Fibroblast of gingiva (primary cell): ENCODE results near the gene BTBD16.

ENCODE experiments used
- DNase-seq: peaks from one replicate; pipeline ENCODE4 v3.0.0-alpha.2; 2011; ENCODE audit warnings: low read depth

BTBD16 gene

DNA sequence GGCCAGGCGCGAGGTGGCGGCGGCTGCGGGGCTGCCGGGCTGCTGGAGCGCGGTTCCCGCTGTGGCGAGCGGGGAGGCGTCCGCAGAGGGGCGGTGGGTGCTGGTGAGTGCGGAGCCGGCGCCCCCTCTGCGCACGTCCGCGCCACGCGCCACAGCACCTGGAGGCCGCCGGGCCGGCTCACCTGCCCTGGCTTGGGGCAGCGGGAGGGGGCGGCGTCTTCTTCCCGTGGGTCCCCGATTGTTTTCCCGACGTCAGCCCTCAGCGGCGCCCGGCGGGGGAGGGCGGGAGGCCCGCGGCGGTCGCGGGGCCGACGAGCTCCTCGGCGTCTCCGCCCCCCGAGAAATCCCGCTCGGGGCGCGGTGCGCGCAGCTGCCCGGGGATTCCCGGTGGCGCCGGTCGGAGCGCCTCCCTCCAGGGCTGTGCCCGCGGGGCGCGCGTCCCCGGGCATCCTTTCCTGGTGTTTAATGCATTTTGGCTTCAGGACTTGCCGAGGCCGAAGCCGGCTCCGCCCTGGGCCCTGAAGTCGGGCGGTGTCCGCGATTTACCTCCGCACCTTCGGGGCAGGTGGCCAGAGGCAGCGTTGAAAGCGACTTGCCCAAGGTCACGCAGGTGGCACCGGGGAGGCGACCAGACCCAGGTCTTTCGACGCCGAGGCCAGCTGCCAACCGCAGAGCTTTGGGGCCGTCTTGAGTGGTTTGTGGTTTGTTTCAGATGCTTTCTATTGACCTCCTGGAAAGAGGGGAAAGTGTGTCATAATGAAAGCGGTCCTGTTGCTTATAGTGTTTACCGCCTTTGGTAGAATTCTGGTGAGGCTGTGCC is 104.0 kb downstream of the BTBD16 start:
- peak; percentile 52 for DNase-seq

DNA sequence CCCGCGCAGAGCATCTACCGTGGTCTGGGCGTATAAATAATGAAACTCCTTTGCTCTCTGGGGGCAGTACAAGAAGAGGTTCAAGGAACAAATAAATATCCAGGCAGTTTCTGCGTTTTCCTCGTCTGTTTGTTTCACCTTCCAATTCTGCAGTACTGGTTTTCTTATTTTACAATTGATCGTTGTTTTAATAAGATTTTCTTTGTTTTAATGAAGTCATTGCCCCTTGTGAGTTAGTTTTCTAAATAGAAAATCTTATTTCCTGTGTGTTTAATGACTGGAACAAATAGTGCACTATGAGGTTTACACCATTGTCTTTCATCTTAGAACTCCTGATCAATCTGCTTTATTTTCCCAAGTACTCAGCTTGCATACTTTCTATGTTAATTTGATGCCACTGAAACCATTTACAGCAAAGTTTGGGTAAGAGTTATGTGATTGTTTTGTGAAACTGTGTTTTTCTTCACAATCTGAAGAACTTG is 104.6 kb downstream of the BTBD16 start:
- no peak for DNase-seq

DNA sequence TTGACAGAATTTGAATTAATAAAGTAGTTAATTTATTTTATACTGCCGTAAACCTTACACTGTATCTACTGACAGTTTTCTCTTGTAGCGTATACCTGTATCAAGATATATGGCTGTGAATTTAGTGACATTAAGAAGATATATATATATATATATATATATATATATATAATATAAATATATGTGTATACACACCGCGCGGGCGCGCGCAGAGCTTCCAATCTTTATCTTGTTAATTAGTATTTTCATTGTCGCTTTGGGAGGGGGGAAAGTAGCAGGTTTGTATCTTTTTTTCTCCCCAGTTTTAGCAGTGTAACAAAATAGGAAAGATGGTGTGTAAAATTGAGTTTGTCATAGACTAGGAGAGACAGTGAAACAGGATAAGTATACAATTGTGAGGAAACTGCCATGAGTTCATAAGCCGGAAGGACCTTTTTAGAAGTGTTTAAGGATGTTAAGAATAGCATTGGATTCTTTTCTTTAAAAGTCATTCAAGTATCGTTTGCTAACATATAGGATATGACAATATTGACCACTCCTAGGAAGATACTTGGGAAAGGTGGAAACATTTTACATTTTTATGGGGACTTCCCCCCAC is 105.4 kb downstream of the BTBD16 start:
- no peak for DNase-seq

GRCh38 chr10:122379041-122379440 is 107.9 kb downstream of the BTBD16 start:
- DNase-seq, result no peak

DNA sequence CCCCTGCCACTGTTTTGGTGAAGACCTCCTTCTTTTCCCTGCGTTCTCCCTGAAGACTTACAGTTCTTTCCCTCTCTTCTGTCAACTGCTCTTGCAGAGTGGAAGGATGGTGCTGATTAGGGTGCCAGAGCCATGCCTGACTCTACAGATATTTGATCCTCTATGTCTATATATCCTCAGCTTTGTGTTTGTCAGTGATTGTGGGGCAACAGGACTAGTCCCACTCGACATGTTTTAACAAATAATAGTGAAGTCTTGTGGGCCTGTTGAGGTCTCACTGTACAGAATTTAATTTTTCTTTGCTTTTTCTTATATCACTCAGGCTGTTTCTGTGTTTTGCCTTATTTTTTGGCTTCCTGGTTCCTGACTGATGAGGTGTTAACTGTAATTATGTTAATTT is 108.4 kb downstream of the BTBD16 start:
- no peak for DNase-seq

GRCh38 chr10:122380703-122381102 is 109.6 kb downstream of the BTBD16 start:
- no peak for DNase-seq

GRCh38 chr10:122381680-122382079 is 110.6 kb downstream of the BTBD16 start:
- no peak for DNase-seq

- no peak for DNase-seq
Observed at GRCh38 chr10:122386514-122386913, 115.4 kb downstream of the BTBD16 start.

DNA sequence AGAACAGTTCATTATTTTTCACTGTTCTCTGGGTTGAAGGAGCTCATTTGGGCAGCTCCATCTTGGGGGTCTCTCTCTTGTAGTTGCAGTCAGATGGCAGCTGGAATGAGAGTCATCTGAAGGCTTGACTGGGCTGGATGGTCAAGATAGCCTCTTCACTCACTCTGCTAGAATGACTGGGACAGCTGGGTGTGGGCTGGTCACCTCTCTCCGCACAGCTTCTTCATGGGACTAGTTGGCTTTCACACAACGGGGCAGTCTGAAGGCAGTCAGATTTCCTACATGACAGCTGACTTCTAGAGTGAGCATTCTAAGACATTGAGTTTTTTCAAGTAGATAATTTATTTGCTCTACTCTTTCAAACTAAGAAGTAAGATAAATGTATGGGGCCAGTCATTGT is 116.5 kb downstream of the BTBD16 start:
- no peak for DNase-seq
